ENCODE results near the gene PPBP.

PPBP gene

GRCh38 chr4:74005528-74005927 is 17.5 kb upstream of the PPBP start:
- CTCF ChIA-PET, result no interaction called here
- POLR2A ChIA-PET, result no interaction called here
- no peak for TF ChIP-seq CTCF (IDR thresholded peaks at IDR 0.05; ENCODE audit: control extremely low read depth, extremely low read depth, low read depth, missing control alignments)
- no peak for DNase-seq (ENCODE audit: extremely low spot score)

GRCh38 chr4:74004668-74005067 is 16.7 kb upstream of the PPBP start:
- TF ChIP-seq CTCF (IDR thresholded peaks at IDR 0.05; ENCODE audit: control extremely low read depth, extremely low read depth, low read depth, missing control alignments), result no peak
- CTCF ChIA-PET, result no interaction called here
- no peak for DNase-seq (ENCODE audit: extremely low spot score)
- POLR2A ChIA-PET, result no interaction called here

GRCh38 chr4:74000301-74000700 is 12.3 kb upstream of the PPBP start:
- POLR2A ChIA-PET, result no interaction called here
- no peak for DNase-seq (ENCODE audit: extremely low spot score)
- CTCF ChIA-PET, result no interaction called here
- TF ChIP-seq CTCF (IDR thresholded peaks at IDR 0.05; ENCODE audit: control extremely low read depth, extremely low read depth, low read depth, missing control alignments), result no peak

GRCh38 chr4:73998040-73999011 is 10.3 kb upstream of the PPBP start, which contains the start of gene CXCL5:
TSS of gene CXCL5 (minus strand) at chr4:73998677. CDS start at chr4:73998581, 96 bp downstream.
- ChIA-PET CTCF (no interaction called here), POLR2A (no interaction called here)

GRCh38 chr4:73992050-73992449 is 4.1 kb upstream of the PPBP start:
- ChIA-PET CTCF (interaction anchor here (0.8 kb wide), 1 partner anchor 110 kb away, joined by 3 read pairs; no protein-coding TSS in a partner anchor), POLR2A (no interaction called here)
- no peak for TF ChIP-seq CTCF (IDR thresholded peaks at IDR 0.05; ENCODE audit: control extremely low read depth, extremely low read depth, low read depth, missing control alignments)

More at GRCh38 chr4:73998040-73999011, 10.3 kb upstream of the PPBP start, which contains the start of gene CXCL5:
- no peak for TF ChIP-seq CTCF (IDR thresholded peaks at IDR 0.05; ENCODE audit: control extremely low read depth, extremely low read depth, low read depth, missing control alignments)
- no peak for DNase-seq (ENCODE audit: extremely low spot score)

GRCh38 chr4:73991742-73992000 is 3.7 kb upstream of the PPBP start:
- CTCF ChIA-PET, result interaction anchor here (0.8 kb wide), 1 partner anchor 111 kb away, joined by 3 read pairs; no protein-coding TSS in a partner anchor
- DNase-seq (ENCODE audit: extremely low spot score), result no peak
- POLR2A ChIA-PET, result no interaction called here
- no peak for TF ChIP-seq CTCF (IDR thresholded peaks at IDR 0.05; ENCODE audit: control extremely low read depth, extremely low read depth, low read depth, missing control alignments)

More at GRCh38 chr4:73992050-73992449, 4.1 kb upstream of the PPBP start:
- no peak for DNase-seq (ENCODE audit: extremely low spot score)

Measured in GM10248 (cell line).